Hematopoietic multipotent progenitor cell treated with erythropoietin and hydrocortisone succinate and interleukin-3 and kit ligand, for 15 days (in vitro differentiated cells): Measurements from ENCODE around the gene ERICH4.

ENCODE experiments used
- DNase-seq: peaks from one replicate; pipeline ENCODE4 v3.0.0-alpha.2; 2015; ENCODE audit warnings: low spot score

ERICH4 gene

DNA sequence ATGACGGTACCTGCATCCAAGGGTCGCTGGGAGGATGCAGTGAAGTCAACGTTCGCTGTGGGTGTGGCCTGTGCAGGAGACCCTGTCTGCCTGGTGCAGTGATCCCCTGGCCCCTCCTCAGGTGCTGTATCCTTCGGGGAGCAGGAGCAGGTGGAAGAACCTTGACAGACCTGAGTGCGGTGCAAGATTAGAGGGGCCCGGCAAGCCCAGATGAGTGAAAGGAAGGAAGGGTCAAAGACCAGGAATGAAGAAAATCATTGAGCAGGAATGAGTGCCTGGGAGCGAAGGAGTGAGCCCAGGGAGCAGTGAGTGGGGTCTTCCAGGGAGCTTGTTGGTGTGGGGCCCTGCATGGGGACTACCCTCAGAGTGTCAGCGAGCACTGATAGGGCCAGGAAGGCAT is 28.5 kb upstream of the ERICH4 start:
- no peak for DNase-seq

GRCh38 chr19:41415154-41415571 is 27.8 kb upstream of the ERICH4 start:
- DNase-seq = no peak

- DNase-seq = no peak
Observed at GRCh38 chr19:41416194-41416674, 26.7 kb upstream of the ERICH4 start.

- no peak for DNase-seq
Observed at GRCh38 chr19:41420101-41420880, 22.7 kb upstream of the ERICH4 start.

GRCh38 chr19:41421314-41421713 is 21.6 kb upstream of the ERICH4 start:
- no peak for DNase-seq

- no peak for DNase-seq
Observed at GRCh38 chr19:41421973-41422372, 21.0 kb upstream of the ERICH4 start.

GRCh38 chr19:41422456-41422855 is 20.5 kb upstream of the ERICH4 start:
- DNase-seq = no peak

DNA sequence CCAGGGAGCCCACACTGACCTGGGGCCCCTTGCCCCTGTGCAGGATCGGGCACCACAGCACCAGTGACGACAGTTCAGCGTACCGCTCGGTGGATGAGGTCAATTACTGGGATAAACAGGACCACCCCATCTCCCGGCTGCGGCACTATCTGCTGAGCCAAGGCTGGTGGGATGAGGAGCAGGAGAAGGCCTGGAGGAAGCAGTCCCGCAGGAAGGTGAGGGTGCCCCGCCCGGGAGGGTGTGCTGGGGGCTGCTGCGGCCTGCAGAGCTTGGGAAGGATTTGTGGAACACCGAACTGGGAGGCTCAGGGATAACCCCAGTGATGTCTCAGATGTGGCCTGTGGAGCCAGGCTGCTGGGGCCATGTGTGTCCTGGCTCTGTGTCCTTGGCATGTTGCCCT is 20.0 kb upstream of the ERICH4 start:
- no peak for DNase-seq

- DNase-seq = no peak
Observed at GRCh38 chr19:41424335-41425173, 18.4 kb upstream of the ERICH4 start.

GRCh38 chr19:41425174-41426115 is 17.5 kb upstream of the ERICH4 start:
- no peak for DNase-seq

GRCh38 chr19:41426116-41426841 is 16.7 kb upstream of the ERICH4 start:
- no peak for DNase-seq

DNA sequence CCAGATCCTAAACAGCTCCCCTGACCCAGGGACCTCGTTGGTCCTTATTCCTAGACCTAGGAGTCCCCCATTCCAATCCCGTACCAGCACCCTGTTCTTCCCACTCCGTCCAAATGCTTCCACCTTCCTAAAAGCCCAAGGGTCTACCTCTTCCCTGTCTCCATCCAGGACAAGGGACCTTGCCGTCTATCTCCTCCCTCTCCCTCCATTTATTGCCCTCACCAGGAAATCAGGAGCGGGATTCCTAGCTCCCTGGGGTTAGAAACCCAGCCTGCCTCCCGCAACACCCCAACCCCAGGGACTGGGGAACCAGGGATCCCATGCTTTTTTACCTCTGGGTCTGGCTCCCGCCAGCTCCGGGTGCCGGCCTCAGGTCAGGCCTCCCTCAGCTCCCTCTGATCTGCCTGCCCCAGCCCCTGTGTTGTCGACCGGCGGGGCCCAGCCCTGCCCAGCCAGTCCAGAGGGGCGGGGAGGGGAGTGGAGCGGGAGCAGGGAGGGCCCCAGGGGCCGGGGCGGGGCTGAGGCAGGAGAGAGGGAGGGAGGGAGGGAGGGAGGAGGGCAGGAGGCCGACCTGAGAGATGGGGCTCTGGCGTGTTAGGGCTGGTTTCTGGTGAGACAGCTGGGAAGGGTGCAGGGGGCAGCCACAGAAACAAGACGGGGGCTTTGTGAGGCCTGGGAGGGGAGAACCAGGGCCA is 15.9 kb upstream of the ERICH4 start, which contains the start of gene B3GNT8:
B3GNT8 (minus strand) TSS at position 423 of the 695 bp plus-strand sequence. CDS start 596 bp downstream, outside the sequence.
- DNase-seq = peak; percentile 73

- DNase-seq = peak; percentile 21
Observed at GRCh38 chr19:41427647-41428480, 15.1 kb upstream of the ERICH4 start.

GRCh38 chr19:41428481-41428859 is 14.5 kb upstream of the ERICH4 start:
- DNase-seq = no peak

GRCh38 chr19:41430922-41431321 is 12.0 kb upstream of the ERICH4 start:
- DNase-seq = no peak

GRCh38 chr19:41431426-41432386 is 11.2 kb upstream of the ERICH4 start:
- DNase-seq = no peak

GRCh38 chr19:41433171-41433570 is 9.8 kb upstream of the ERICH4 start:
- no peak for DNase-seq

GRCh38 chr19:41434450-41434849 is 8.5 kb upstream of the ERICH4 start:
- DNase-seq = no peak
